ENCODE measurements around the gene PSMD1.

GRCh38 chr2:231163414-231164095 is 106.9 kb downstream of the PSMD1 start:
- TF ChIP-seq CTCF (IDR thresholded peaks at IDR 0.05) (no peak), POLR2A (IDR thresholded peaks at IDR 0.05) (no peak)
